HG03520 (cell line): Measurements from ENCODE around the gene RTN1.

Experiments
- ATAC-seq: cut with Tn5 transposase; IDR thresholded peaks from one replicate; pipeline ENCODE4 v1.9.1; 2021; ENCODE audit warnings: mild to moderate bottlenecking, moderate library complexity; ENCODE audit not compliant: unreplicated experiment

Gene RTN1

DNA sequence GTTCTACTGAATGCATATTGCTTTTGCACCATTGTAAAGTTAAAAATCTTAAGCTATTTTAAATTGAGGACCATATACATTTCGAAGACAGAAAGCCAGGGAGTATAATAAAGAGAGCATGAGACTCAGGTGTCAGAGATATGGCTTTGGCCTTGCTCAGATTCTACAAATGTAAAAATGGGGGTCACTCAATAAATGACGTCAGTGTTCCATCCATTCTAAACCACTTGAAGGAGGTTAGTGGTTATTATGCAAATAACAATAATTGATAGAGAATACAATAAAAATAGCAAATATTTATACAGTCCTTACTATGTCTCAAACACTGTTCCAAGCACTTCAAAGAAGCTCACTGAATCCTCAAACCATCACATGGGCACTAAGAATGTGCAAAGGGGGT is 20.1 kb downstream of the RTN1 start:
- ATAC-seq: no peak

GRCh38 chr14:59849411-59850130 is 21.0 kb downstream of the RTN1 start:
- ATAC-seq: no peak

- no peak for ATAC-seq
Measured at GRCh38 chr14:59848671-59849070, 21.9 kb downstream of the RTN1 start.

- no peak for ATAC-seq
Measured at GRCh38 chr14:59847711-59848110, 22.9 kb downstream of the RTN1 start.

DNA sequence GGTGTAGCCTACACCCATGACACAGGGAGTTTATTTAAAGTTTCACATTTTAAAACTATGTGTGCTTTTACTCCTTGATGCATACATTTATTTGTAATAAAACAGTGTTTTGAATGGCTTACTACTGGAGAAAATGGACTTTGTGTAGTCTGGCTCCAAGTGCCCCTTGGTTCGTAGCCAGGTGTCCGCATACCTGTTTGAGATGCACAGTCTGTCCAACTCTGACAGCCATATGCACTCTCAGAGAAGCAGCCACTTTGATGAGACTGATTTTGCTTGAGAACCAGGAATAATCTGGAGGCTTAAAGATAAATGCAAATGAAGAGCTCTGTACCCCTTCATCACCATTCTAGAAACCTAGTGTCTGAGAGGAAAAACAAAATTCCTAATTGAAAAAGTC is 24.0 kb downstream of the RTN1 start:
- ATAC-seq: no peak

DNA sequence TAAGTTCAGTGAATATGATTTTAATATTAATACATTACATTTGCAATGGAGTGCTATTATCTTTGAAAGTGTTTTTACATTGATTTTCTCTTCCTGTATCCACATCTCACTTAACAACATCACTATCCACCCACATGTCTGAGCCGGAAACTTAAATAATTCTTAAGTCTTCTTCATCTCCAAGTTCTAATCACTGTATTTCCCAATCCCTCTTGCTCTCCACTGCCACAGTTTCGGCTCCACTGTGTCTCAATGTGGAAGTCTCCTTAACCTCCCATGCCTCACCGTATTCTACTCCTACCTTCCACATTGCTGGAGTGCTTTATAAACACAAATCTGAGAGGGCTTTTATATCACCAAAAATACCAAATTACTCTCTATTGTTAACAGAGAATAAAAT is 25.3 kb downstream of the RTN1 start:
- ATAC-seq: no peak

DNA sequence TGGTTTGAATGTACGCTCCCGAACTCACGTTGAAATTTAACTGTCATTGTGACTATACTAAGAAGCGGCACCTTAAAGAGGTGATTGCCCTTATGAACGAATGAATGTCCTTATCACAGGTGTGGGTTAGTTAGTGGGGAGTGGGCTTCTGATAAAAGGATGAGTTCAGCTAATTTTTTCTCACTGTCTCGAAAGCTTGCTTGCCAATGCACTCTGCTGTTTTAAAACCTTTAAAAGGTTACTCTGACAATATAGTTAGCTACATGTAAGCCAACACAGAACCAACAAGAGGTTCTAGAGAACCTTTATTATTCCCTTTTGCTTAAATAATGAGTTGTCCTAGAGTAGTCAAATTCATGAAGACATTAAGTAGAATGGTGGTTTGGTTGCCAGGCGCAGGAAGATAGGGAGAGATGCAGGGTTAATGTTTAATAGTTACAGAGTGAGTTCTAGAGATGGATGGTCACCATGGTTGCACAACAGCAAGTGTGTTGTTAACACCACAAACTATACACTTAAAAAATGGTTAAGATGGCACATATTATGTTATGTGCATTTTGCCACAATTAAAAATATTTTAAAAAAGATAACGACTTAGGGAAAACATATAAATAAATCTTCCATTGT is 26.3 kb downstream of the RTN1 start:
- no peak for ATAC-seq

GRCh38 chr14:59836116-59836515 is 34.5 kb downstream of the RTN1 start:
- ATAC-seq: no peak

DNA sequence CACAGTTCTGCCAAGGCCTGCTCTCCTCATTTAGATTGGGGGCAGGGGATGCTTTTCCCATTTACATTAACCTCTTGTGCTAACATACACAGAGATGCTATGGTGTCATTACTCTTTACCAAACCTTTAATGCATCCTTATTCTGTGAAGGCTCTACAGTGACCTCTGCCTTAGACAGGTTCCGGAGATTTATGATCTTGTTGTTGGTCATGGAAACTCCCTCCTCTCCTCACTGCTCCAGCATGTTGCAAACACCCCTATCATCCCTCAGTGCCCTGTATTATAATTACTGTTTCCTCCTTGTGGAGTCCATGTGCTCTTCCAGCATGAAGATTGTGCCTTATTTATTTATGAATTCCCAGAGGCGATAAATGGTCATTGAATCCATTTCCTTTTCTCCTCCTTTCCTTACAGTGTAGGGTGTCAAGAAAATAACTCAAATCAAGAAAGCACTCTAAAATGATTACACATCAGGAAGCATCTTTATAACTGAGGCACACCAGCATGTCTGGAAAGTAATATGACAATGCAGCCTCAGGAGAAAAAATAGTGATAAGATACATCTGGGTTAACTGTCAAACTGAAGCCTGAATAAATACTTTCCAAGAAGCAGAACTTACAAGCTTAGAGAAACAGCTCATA is 37.8 kb downstream of the RTN1 start:
- no peak for ATAC-seq

DNA sequence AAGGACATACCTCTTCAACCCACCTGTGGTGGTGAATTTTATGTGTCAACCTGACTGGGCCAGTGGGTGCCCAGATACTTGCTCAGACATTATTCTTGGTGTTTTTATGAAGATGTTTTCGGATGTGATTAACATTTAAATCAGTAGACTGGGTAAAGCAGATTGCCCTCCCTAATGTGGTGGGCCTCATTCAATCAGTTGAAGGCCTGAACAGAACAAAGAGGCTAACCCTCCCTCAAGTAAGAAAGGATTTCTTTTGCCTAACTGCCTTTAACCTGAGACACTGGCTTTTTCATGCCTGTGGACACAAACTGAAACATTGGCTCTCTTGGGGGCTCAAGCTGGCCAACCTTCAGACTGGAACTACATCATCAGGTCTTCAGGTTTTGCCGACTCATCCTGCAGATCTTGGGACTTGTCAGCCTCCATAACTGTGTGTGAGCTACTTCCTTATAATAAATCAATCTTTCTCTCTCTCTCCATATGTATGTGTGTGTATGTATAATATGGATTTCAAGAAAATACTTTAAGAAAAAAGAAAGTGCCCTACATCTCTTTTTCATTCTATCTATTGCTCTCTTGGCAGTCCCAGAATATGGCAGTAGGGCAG is 39.4 kb downstream of the RTN1 start:
- ATAC-seq: no peak

- ATAC-seq: no peak
Measured at GRCh38 chr14:59830338-59830734, 40.2 kb downstream of the RTN1 start.

- ATAC-seq: no peak
Measured at GRCh38 chr14:59829469-59830337, 40.9 kb downstream of the RTN1 start.

DNA sequence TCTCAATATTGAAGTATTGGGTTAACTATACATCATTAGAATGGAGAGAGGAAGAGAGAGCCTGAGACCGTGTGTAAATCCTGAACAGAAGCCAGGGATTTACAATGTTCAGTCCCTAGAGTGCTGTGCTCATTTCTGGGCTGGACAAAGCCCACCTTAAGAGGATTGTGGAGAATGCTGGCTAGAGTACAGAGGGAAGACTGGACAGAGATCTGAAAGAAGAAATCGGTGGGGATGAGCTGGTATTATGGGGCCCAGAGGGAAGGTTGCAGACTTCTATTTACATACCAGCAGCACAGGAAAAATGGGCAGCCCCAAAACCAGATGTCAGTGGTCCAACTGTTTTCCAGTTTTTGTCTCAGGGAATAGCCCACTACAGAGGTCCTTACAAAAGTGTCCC is 42.3 kb downstream of the RTN1 start:
- ATAC-seq: no peak

DNA sequence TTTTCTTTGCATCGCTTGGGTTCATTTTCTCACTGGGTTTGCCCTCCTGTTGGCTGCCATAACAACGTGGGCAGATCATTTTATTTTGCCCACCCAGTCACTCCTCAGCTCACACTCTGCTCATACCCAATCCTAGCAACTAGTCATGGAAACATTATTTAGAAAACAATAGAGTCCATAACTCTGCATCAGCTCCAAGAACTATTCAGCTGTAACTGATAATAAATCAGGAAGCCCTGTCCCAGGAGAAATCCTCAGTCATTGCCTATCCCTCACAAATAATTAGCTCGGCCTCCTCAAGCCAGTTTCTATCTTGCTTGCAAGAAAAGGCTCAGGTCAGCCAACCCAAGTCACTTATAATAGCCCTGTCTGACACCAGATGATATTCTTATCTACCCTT is 43.2 kb downstream of the RTN1 start:
- no peak for ATAC-seq

- ATAC-seq: no peak
Measured at GRCh38 chr14:59826150-59826549, 44.4 kb downstream of the RTN1 start.

GRCh38 chr14:59823179-59823578 is 47.4 kb downstream of the RTN1 start:
- ATAC-seq: peak; percentile 67

DNA sequence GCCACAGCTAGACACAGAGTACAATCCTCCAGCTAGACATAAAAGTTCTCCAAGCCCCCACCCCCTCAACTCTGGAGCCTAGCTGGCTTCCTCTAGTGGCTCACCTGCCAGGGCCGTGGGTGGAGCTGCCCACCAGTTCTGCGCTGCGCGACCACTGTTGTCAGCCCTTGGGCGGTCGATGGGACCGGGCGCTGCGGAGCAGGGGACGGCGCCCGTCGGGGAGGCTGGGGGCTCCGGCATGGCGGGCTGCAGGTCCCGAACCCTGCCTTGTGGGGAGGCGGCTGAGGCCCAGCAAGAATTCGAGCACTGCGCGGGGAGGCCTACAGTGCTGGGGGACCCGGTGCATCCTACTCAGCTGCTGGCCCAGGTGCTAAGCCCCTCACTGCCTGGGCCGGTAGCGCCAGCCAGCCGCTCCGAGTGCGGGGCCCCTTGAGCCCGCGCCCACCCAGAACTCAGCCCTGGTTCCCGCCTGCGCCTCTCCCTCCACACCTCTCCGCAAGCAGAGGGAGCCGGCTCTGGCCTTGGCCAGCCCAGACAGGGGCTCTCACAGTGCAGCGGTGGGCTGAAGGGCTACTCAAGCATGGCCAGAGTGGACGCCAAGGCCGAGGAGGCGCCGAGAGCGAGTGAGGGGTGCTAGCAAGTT is 51.0 kb downstream of the RTN1 start:
- ATAC-seq: no peak

GRCh38 chr14:59816941-59817340 is 53.6 kb downstream of the RTN1 start:
- no peak for ATAC-seq

- ATAC-seq: no peak
Measured at GRCh38 chr14:59814988-59815387, 55.6 kb downstream of the RTN1 start.

DNA sequence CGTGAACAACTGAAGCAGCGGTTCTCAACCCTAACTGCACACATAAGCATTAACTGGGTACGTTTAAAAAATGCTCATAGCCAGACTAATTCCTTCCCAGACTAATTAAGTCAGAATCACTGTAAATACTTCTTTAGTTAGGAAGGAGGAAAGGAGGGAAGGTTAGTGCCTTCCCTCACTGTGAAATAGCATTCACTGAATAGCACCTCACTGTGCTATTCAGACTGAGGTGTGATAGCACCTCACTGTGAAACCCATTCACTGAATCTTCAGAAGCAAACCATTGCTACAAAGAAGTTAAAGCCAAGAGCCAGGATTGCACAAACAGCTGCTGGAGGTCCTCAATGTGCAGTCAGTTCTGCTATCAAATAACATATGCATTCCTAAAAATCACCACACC is 58.8 kb downstream of the RTN1 start:
- no peak for ATAC-seq
